K562 (cell line): ENCODE measurements around the gene AHSP.

ENCODE experiments used
- NONO ChIP-seq, 2 experiments: fragments of 200-400 bp in 1 of 2; fragments of 450-650 bp in 1 of 2; formaldehyde crosslinking in 1 of 2; IDR thresholded peaks; 2 replicates each; pipeline ENCODE4 v1.6.1; 2017; ENCODE audit warnings: low read depth in 2 of 2, mild to moderate bottlenecking in 2 of 2, moderate library complexity in 2 of 2, low read length in 1 of 2
- RBM14 ChIP-seq: fragments of 200-400 bp; formaldehyde crosslinking; IDR thresholded peaks from 2 replicates; pipeline ENCODE4 v1.6.1; 2018; ENCODE audit warnings: low read depth, mild to moderate bottlenecking, low read length, moderate library complexity, borderline replicate concordance; ENCODE audit not compliant: insufficient read depth
- RNF2 ChIP-seq: sonication (generic); IDR thresholded peaks from 2 replicates; pipeline ENCODE4 v1.6.1; 2016
- SMAD1 ChIP-seq: fragments of 150-350 bp; IDR thresholded peaks from 2 replicates; pipeline ENCODE4 v1.6.1; 2014; ENCODE audit warnings: low read length, low read depth; ENCODE audit not compliant: partially characterized antibody
- XRCC5 ChIP-seq: fragments of 200-400 bp; formaldehyde crosslinking; IDR thresholded peaks from 2 replicates; pipeline ENCODE4 v1.6.1; 2017; ENCODE audit warnings: low read depth, mild to moderate bottlenecking, low read length
- ZNF212 ChIP-seq: fragments of 450-650 bp; formaldehyde crosslinking; IDR thresholded peaks from 2 replicates; pipeline ENCODE4 v1.4.0; 2020; ENCODE audit warnings: mild to moderate bottlenecking
- ZNF224 ChIP-seq: sonication (generic); formaldehyde crosslinking; IDR thresholded peaks from 2 replicates; pipeline ENCODE4 v1.8.0; 2022; ENCODE audit warnings: mild to moderate bottlenecking, missing genetic modification reagents
- ZNF507 ChIP-seq: conservative IDR thresholded peaks from 2 replicates; pipeline ENCODE4 v1.6.1; 2017; ENCODE audit warnings: missing genetic modification characterization, missing compliant biosample characterization
- ZNF766 ChIP-seq: fragments of 200-800 bp; sonication (Bioruptor generic); conservative IDR thresholded peaks from 2 replicates; pipeline ENCODE4 v1.6.1; 2016; ENCODE audit warnings: missing genetic modification characterization, missing compliant biosample characterization
- TF ChIP-seq, protein P1 (sequence below): sonication (generic); formaldehyde crosslinking; IDR thresholded peaks from 2 replicates; pipeline ENCODE4 v1.5.0; 2020; ENCODE audit warnings: missing genetic modification reagents
- TF ChIP-seq, protein P2 (sequence below): fragments of 450-650 bp; formaldehyde crosslinking; IDR thresholded peaks from 2 replicates; pipeline ENCODE4 v1.4.0; 2022; ENCODE audit warnings: missing genetic modification characterization
- TF ChIP-seq, protein P3 (sequence below), 3 experiments: IDR thresholded peaks in 2 of 3; conservative IDR thresholded peaks in 1 of 3; 2 replicates each; pipeline ENCODE4 v1.5.1; 2011 to 2012; ENCODE audit warnings: low read length in 3 of 3, mild to moderate bottlenecking in 3 of 3, control low read depth in 2 of 3, improper control_type of control experiment in 1 of 3, inconsistent platforms in 1 of 3, low read depth in 1 of 3, mixed read lengths in 1 of 3, moderate library complexity in 1 of 3; ENCODE audit not compliant: insufficient read depth in 2 of 3

DNA sequence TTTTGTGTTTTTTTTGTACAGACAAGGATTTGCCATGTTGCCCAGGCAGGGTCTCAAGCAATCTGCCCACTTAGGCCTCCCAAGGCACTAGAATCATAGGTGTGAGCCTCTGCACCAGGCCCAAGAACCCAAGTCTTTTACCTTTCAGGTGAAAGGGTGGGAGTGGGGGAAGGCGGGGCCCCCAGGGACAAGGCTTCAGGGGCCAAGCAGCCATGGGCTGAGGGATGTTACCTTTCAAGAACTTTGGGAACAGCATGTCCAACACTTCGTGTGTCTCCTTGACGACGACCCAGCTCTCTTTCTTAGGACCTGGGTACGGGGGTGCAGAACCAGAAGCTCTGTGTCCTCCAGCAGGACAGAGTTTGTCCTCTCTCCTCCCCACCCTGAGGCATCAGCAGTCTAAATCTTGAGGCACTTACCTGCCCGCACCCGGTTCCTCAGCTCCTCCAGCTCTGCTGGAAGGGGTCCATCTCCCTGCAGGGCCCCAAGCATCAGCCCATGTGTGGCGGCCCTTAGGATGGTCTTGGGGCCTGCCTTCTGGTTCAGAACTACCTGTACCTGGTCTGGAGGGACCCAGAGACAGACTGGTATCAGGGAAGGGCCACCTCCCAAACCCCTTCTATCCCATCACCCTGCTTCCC lies 35.8 kb upstream of the AHSP start:
- no peak for TF ChIP-seq RNF2
- no peak for TF ChIP-seq SMAD1
- TF ChIP-seq, protein P1, sequence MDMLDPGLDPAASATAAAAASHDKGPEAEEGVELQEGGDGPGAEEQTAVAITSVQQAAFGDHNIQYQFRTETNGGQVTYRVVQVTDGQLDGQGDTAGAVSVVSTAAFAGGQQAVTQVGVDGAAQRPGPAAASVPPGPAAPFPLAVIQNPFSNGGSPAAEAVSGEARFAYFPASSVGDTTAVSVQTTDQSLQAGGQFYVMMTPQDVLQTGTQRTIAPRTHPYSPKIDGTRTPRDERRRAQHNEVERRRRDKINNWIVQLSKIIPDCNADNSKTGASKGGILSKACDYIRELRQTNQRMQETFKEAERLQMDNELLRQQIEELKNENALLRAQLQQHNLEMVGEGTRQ (CRISPR knock-in tag) = no peak
- TF ChIP-seq, protein P2, sequence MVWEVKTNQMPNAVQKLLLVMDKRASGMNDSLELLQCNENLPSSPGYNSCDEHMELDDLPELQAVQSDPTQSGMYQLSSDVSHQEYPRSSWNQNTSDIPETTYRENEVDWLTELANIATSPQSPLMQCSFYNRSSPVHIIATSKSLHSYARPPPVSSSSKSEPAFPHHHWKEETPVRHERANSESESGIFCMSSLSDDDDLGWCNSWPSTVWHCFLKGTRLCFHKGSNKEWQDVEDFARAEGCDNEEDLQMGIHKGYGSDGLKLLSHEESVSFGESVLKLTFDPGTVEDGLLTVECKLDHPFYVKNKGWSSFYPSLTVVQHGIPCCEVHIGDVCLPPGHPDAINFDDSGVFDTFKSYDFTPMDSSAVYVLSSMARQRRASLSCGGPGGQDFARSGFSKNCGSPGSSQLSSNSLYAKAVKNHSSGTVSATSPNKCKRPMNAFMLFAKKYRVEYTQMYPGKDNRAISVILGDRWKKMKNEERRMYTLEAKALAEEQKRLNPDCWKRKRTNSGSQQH (CRISPR knock-in tag) = no peak
- no peak for TF ChIP-seq ZNF507 (tag)
- no peak for TF ChIP-seq ZNF224
- no peak for TF ChIP-seq NONO (IDR thresholded peaks at IDR 0.05; ENCODE audit: low read depth in 2 of 2, low read length in 1 of 2)
- TF ChIP-seq ZNF212 = no peak
- TF ChIP-seq RBM14 = no peak
- TF ChIP-seq, protein P3, sequence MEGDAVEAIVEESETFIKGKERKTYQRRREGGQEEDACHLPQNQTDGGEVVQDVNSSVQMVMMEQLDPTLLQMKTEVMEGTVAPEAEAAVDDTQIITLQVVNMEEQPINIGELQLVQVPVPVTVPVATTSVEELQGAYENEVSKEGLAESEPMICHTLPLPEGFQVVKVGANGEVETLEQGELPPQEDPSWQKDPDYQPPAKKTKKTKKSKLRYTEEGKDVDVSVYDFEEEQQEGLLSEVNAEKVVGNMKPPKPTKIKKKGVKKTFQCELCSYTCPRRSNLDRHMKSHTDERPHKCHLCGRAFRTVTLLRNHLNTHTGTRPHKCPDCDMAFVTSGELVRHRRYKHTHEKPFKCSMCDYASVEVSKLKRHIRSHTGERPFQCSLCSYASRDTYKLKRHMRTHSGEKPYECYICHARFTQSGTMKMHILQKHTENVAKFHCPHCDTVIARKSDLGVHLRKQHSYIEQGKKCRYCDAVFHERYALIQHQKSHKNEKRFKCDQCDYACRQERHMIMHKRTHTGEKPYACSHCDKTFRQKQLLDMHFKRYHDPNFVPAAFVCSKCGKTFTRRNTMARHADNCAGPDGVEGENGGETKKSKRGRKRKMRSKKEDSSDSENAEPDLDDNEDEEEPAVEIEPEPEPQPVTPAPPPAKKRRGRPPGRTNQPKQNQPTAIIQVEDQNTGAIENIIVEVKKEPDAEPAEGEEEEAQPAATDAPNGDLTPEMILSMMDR (IDR thresholded peaks at IDR 0.05 in 2 of 3, conservative IDR thresholded peaks at IDR 0.05 in 1 of 3; ENCODE audit: insufficient read depth in 2 of 3, low read depth in 1 of 3, low read length in 3 of 3) = no peak
- no peak for TF ChIP-seq ZNF766 (CRISPR knock-in tag)
- no peak for TF ChIP-seq XRCC5
